ENCODE measurements around the gene KAT2B.

KAT2B gene

DNA sequence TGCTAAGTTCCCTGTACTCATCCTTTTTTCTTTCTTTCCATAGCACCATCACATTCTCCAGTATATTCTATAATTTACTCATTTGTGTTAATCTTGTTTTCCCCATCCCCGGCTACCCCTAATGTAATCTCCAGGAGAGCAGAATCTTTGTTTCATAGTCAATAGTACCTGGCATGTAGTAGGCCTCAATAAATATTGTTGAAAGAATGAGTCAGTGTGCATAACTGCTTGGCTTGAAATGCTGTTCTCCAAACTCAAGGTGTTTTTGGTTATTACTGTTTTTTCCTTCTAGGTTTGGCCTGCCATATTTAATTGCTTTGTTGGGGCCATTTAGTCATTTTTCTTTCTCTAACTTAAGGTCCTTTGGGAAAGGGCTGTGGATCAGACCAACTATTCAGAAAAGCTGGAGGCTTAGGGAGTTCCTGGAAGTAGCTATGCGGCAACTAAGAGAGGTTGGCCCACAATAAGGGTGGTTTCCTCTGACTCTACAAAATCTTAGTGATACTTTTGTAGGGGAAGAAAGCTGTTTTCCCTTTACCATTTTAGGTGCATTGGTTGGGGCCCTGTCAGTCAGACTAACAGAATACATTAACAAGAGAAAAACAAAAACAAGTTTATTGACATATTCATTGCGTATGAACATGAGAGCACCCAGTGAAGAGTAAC lies 28.4 kb downstream of the KAT2B start:
- TF ChIP-seq CTCF (conservative IDR thresholded peaks at IDR 0.05): no peak
- no peak overlapping the region for H3K27ac ChIP-seq

DNA sequence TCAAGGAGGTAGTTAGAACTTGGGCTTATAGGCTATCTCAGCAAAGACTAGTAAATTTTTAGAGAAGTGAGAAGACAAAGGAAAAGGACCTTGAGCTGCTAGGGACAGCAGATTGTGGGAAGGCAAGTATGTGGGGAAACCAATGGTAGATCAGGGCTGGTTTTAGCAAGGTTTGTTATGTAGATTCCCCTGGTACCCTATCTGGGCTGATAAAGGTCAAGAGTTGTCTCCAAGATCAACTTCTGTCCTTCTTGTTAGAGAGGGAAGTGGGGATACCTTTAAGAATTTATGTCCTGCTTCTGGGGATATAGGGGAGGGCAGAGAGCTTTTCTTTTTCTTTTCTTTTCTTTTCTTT lies 28.9 kb downstream of the KAT2B start:
- TF ChIP-seq CTCF (conservative IDR thresholded peaks at IDR 0.05): no peak
- H3K27ac ChIP-seq: no peak overlapping the region

- no peak overlapping the region for H3K27ac ChIP-seq
- no peak for TF ChIP-seq CTCF (conservative IDR thresholded peaks at IDR 0.05)
These were observed 30.9 kb downstream of the KAT2B start for GRCh38 chr3:20071175-20071574.

GRCh38 chr3:20072422-20072821 lies 32.2 kb downstream of the KAT2B start:
- peak overlapping the region; percentile 30 for H3K27ac ChIP-seq
- no peak for TF ChIP-seq CTCF (conservative IDR thresholded peaks at IDR 0.05)

DNA sequence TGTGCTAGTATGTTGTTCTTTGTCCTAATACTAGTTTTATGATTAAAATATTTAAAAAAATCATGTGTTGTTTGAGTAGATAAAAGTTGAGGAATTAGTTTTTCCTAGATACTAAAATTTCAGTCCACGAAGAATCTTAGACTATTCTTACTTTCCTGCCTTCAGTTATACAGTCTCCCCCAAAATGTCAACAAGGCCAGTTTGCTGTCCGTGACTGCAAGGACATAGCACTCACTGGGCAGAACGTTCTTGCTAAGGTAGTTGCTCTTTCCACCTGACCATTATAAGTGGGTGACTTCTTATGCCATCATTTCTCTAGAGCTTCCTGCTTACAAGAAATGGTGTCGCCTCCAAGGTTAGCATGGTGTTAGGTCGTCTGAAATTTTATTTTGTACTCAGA lies 32.8 kb downstream of the KAT2B start:
- no peak for TF ChIP-seq CTCF (conservative IDR thresholded peaks at IDR 0.05)
- H3K27ac ChIP-seq: peak overlapping the region; percentile 30

DNA sequence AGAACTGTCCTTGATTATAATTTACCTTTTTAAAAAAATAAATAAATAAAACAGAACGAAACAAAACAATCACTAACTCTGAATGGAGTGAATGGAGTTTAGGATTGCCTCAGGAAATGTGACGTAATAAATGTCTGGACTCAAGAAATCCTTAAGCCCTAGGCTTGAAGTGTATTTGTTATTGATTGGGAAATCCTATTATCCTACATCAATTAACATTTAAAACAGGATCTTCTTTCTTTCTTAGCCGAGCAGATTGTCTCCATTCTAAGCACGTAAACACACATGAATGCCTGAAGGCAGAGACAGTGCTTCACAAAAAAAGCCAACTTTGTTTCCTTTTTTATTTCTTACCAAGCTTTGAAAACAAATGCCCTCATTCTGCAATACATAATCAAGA lies 33.4 kb downstream of the KAT2B start:
- no peak for TF ChIP-seq CTCF (conservative IDR thresholded peaks at IDR 0.05)
- H3K27ac ChIP-seq: peak overlapping the region; percentile 30; the same call in 1 of the 2 replicates

- H3K27ac ChIP-seq: peak overlapping the region; percentile 30; the same call in 1 of the 2 replicates
These were observed 34.2 kb downstream of the KAT2B start for GRCh38 chr3:20074226-20075063.

More at GRCh38 chr3:20074226-20075063, 34.2 kb downstream of the KAT2B start:
- no peak for TF ChIP-seq CTCF (conservative IDR thresholded peaks at IDR 0.05)

Measured in VCaP (cell line).